ENCODE data around the gene KRTAP1-1.

- TF ChIP-seq POLR2AphosphoS5 (IDR thresholded peaks at IDR 0.05) (no peak), CTCF (IDR thresholded peaks at IDR 0.05) (no peak), POLR2A (IDR thresholded peaks at IDR 0.05) (no peak), EP300 (IDR thresholded peaks at IDR 0.05) (no peak)
These were observed 12.8 kb upstream of the KRTAP1-1 start for GRCh38 chr17:41054025-41054424.
